Thoracic aorta (tissue), 2 donors: ENCODE measurements around the gene NDFIP1. TPM values are rescaled to one million over a fixed set of nuclear protein-coding genes. Genes with fewer than 3 reads are reported as not detected.

ENCODE experiments used
- ATAC-seq: fragments of 150-250 bp; one replicate; pipeline ENCODE4 v1.8.0; 2017; ENCODE audit warnings: low read depth; ENCODE audit not compliant: insufficient number of reproducible peaks, low FRiP score
- DNase-seq: peaks from one replicate; pipeline ENCODE4 v3.0.0-alpha.2; 2020; ENCODE audit warnings: low spot score
- H3K27ac ChIP-seq, 2 donors: fragments of 200-600 bp; sonication (generic); 1 replicate in 1 of 2; 2 replicates in 1 of 2; pipeline ENCODE4 v1.5.1; 2016; ENCODE audit warnings: mild to moderate bottlenecking in 2 of 2, moderate library complexity in 2 of 2
- H3K27me3 ChIP-seq: fragments of 200-600 bp; sonication (generic); replicated peaks from 2 replicates; pipeline ENCODE4 v1.6.0; 2016; ENCODE audit warnings: mild to moderate bottlenecking; ENCODE audit not compliant: insufficient read depth
- H3K36me3 ChIP-seq: fragments of 200-600 bp; sonication (generic); one replicate; pipeline ENCODE4 v1.5.1; 2016
- H3K4me1 ChIP-seq, 2 donors: fragments of 200-600 bp; sonication (generic); 1 replicate in 1 of 2; 2 replicates in 1 of 2; pipeline versions ENCODE4 v1.5.1 to v1.6.0; 2016; ENCODE audit warnings: low read depth in 2 of 2, mild to moderate bottlenecking in 1 of 2; ENCODE audit not compliant: control insufficient read depth in 1 of 2
- H3K4me3 ChIP-seq: fragments of 200-600 bp; sonication (generic); 2 replicates; pipeline ENCODE4 v1.5.1; 2016; ENCODE audit warnings: mild to moderate bottlenecking
- H3K9me3 ChIP-seq: fragments of 200-600 bp; sonication (generic); 2 replicates; pipeline ENCODE4 v1.5.1; 2016
- CTCF ChIP-seq: fragments of 200-600 bp; sonication (generic); IDR thresholded peaks from one replicate; pipeline ENCODE4 v1.5.1; 2019; ENCODE audit warnings: antibody characterized with exemption
- total RNA-seq, 2 donors: library from RNA; depleted of rRNA; stranded (reverse); fragments of >200 nt; gene quantifications; one replicate each; pipeline versions ENCODE4 v1.1.0 to v1.2.3, GENCODE V29; 2016

The NDFIP1 gene
- total RNA-seq, 2 donors from 2014 or later = 102 to 134 TPM

- DNase-seq (no peak), ATAC-seq (no peak)
- no peak for TF ChIP-seq CTCF
- H3K27ac ChIP-seq = no peak overlapping the region
- no peaks in the 10 kb centered on the region for H3K9me3 ChIP-seq
- no peak overlapping the region for H3K4me3 ChIP-seq
- H3K27me3 ChIP-seq = no peaks in the 10 kb centered on the region
- H3K4me1 ChIP-seq = peaks cover 49 to 80% of the 10 kb centered on the region in 2 donors
- no peaks in the 10 kb centered on the region for H3K36me3 ChIP-seq
These were observed 10.6 kb downstream of the NDFIP1 start for GRCh38 chr5:142119051-142119625.

GRCh38 chr5:142120247-142120935 lies 11.8 kb downstream of the NDFIP1 start:
- H3K27me3 ChIP-seq = no peaks in the 10 kb centered on the region
- ATAC-seq (no peak), DNase-seq (no peak)
- H3K4me1 ChIP-seq = peaks cover 48 to 71% of the 10 kb centered on the region in 2 donors
- no peak for TF ChIP-seq CTCF
- H3K27ac ChIP-seq = peak overlapping the region in 1 of 2 donors; percentile 3
- H3K36me3 ChIP-seq = no peaks in the 10 kb centered on the region
- H3K9me3 ChIP-seq = no peaks in the 10 kb centered on the region
- no peak overlapping the region for H3K4me3 ChIP-seq

- no peak for TF ChIP-seq CTCF
- H3K4me1 ChIP-seq = peaks cover 37 to 57% of the 10 kb centered on the region in 2 donors
These were observed 13.5 kb downstream of the NDFIP1 start for GRCh38 chr5:142122121-142122520.

GRCh38 chr5:142125378-142125777 lies 16.8 kb downstream of the NDFIP1 start:
- H3K4me1 ChIP-seq = peaks cover 27 to 50% of the 10 kb centered on the region in 2 donors

More at GRCh38 chr5:142122121-142122520, 13.5 kb downstream of the NDFIP1 start:
- no peak for ATAC-seq
- Histone ChIP-seq H3K27me3 (no peaks in the 10 kb centered on the region), H3K27ac (no peak overlapping the region), H3K36me3 (no peaks in the 10 kb centered on the region), H3K9me3 (no peaks in the 10 kb centered on the region), H3K4me3 (no peak overlapping the region)
- DNase-seq = no peak

More at GRCh38 chr5:142125378-142125777, 16.8 kb downstream of the NDFIP1 start:
- no peaks in the 10 kb centered on the region for H3K36me3 ChIP-seq
- no peak for DNase-seq
- H3K4me3 ChIP-seq = no peak overlapping the region
- no peaks in the 10 kb centered on the region for H3K9me3 ChIP-seq
- no peaks in the 10 kb centered on the region for H3K27me3 ChIP-seq
- no peak for TF ChIP-seq CTCF
- no peak overlapping the region for H3K27ac ChIP-seq
- no peak for ATAC-seq
